GM12878 (cell line): ENCODE measurements around the gene ZNF92.
"Not testable (repeated sequence)": the region's sequence is repeated elsewhere in the genome, so short reads cannot be mapped to it uniquely, and the experiment has no call there.

Experiments
- EZH2 ChIP-seq: IDR thresholded peaks from 2 replicates; pipeline ENCODE4 v1.6.1; 2012; ENCODE audit warnings: low read depth, mild to moderate bottlenecking, control low read depth, inconsistent platforms, low read length, borderline replicate concordance; ENCODE audit not compliant: control insufficient read depth
- NFYB ChIP-seq: IDR thresholded peaks from 2 replicates; pipeline ENCODE4 v1.6.1; 2011; ENCODE audit warnings: low read depth, mild to moderate bottlenecking, low read length, improper control_type of control experiment, moderate library complexity; ENCODE audit not compliant: insufficient read depth
- SRF ChIP-seq, 2 experiments: IDR thresholded peaks; 2 replicates each; pipeline ENCODE4 v1.6.1; 2011; ENCODE audit warnings: low read depth in 2 of 2, low read length in 2 of 2, mild to moderate bottlenecking in 1 of 2, moderate library complexity in 1 of 2
- TF ChIP-seq, protein P1 (sequence below), 3 experiments: IDR thresholded peaks in 2 of 3; conservative IDR thresholded peaks in 1 of 3; 2 replicates each; pipeline ENCODE4 v1.5.1; 2011; ENCODE audit warnings: low read depth in 3 of 3, low read length in 3 of 3, mild to moderate bottlenecking in 3 of 3, control low read depth in 2 of 3, moderate library complexity in 2 of 3, inconsistent platforms in 1 of 3, mixed read lengths in 1 of 3; ENCODE audit not compliant: control insufficient read depth in 2 of 3, insufficient read depth in 1 of 3; ENCODE audit errors: extremely low read depth in 1 of 3

GRCh38 chr7:65406706-65407105 lies 33.1 kb downstream of the ZNF92 start:
- not testable (repeated sequence) for TF ChIP-seq SRF (IDR thresholded peaks at IDR 0.05; ENCODE audit: low read depth in 2 of 2, low read length in 2 of 2); NFYB; EZH2
- TF ChIP-seq, protein P1, sequence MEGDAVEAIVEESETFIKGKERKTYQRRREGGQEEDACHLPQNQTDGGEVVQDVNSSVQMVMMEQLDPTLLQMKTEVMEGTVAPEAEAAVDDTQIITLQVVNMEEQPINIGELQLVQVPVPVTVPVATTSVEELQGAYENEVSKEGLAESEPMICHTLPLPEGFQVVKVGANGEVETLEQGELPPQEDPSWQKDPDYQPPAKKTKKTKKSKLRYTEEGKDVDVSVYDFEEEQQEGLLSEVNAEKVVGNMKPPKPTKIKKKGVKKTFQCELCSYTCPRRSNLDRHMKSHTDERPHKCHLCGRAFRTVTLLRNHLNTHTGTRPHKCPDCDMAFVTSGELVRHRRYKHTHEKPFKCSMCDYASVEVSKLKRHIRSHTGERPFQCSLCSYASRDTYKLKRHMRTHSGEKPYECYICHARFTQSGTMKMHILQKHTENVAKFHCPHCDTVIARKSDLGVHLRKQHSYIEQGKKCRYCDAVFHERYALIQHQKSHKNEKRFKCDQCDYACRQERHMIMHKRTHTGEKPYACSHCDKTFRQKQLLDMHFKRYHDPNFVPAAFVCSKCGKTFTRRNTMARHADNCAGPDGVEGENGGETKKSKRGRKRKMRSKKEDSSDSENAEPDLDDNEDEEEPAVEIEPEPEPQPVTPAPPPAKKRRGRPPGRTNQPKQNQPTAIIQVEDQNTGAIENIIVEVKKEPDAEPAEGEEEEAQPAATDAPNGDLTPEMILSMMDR (IDR thresholded peaks at IDR 0.05 in 2 of 3, conservative IDR thresholded peaks at IDR 0.05 in 1 of 3; ENCODE audit: control insufficient read depth in 2 of 3, extremely low read depth in 1 of 3, insufficient read depth in 1 of 3, low read depth in 3 of 3, low read length in 3 of 3), result not testable (repeated sequence)
